Loucy (cell line): Measurements from ENCODE around the gene KRTAP9-7.
"Not testable (repeated sequence)": the region's sequence is repeated elsewhere in the genome, so short reads cannot be mapped to it uniquely, and the experiment has no call there.

ENCODE experiments used
- H2AFZ ChIP-seq: fragments of 200-600 bp; sonication (generic); 2 replicates; pipeline ENCODE4 v1.6.0; 2016; ENCODE audit warnings: antibody characterized with exemption, mild to moderate bottlenecking, low read length, moderate library complexity
- H3F3A ChIP-seq: fragments of 200-600 bp; 2 replicates; pipeline ENCODE4 v1.6.0; 2016; ENCODE audit warnings: antibody characterized with exemption, low read depth, mild to moderate bottlenecking
- H3K27me3 ChIP-seq: fragments of 200-600 bp; sonication (generic); 2 replicates; pipeline ENCODE4 v1.6.1; 2014; ENCODE audit warnings: low read length, mild to moderate bottlenecking; ENCODE audit not compliant: insufficient read depth, poor library complexity, severe bottlenecking
- H3K36me3 ChIP-seq: fragments of 200-600 bp; sonication (generic); 2 replicates; pipeline ENCODE4 v1.6.1; 2016; ENCODE audit warnings: low read length; ENCODE audit not compliant: insufficient read depth
- H3K4me1 ChIP-seq: fragments of 200-600 bp; sonication (generic); 2 replicates; pipeline ENCODE4 v1.5.1; 2014; ENCODE audit warnings: low read length, mild to moderate bottlenecking; ENCODE audit not compliant: insufficient read depth, poor library complexity, severe bottlenecking
- H3K4me2 ChIP-seq: fragments of 200-600 bp; sonication (generic); 2 replicates; pipeline ENCODE4 v1.6.0; 2014; ENCODE audit warnings: antibody characterized with exemption, low read length, low read depth, mild to moderate bottlenecking; ENCODE audit not compliant: poor library complexity, severe bottlenecking
- H3K4me3 ChIP-seq: fragments of 200-600 bp; sonication (generic); 2 replicates; pipeline ENCODE4 v1.5.1; 2014; ENCODE audit warnings: low read length, mild to moderate bottlenecking, mixed read lengths; ENCODE audit not compliant: poor library complexity, severe bottlenecking
- H3K79me2 ChIP-seq: fragments of 200-600 bp; sonication (generic); 2 replicates; pipeline ENCODE4 v1.6.1; 2014; ENCODE audit warnings: low read length; ENCODE audit not compliant: insufficient read depth
- H3K9ac ChIP-seq: fragments of 200-600 bp; sonication (generic); 2 replicates; pipeline ENCODE4 v1.6.0; 2014; ENCODE audit warnings: mild to moderate bottlenecking, low read depth, low read length, moderate library complexity; ENCODE audit not compliant: poor library complexity, severe bottlenecking
- H3K9me2 ChIP-seq: fragments of 200-600 bp; sonication (generic); replicated peaks from 2 replicates; pipeline ENCODE4 v1.6.1; 2016; ENCODE audit warnings: low read depth, low read length, mixed read lengths
- H3K9me3 ChIP-seq: fragments of 200-600 bp; sonication (generic); 2 replicates; pipeline ENCODE4 v1.6.1; 2014; ENCODE audit warnings: mild to moderate bottlenecking, antibody characterized with exemption, low read length, low read depth; ENCODE audit not compliant: insufficient read depth
- H4K20me1 ChIP-seq: fragments of 200-600 bp; sonication (generic); 2 replicates; pipeline ENCODE4 v1.6.0; 2014; ENCODE audit warnings: antibody characterized with exemption, low read length, mild to moderate bottlenecking; ENCODE audit not compliant: insufficient read depth, poor library complexity, severe bottlenecking
- CTCF ChIP-seq: fragments of 200-600 bp; sonication (generic); conservative IDR thresholded peaks from 2 replicates; pipeline ENCODE4 v1.5.1; 2014; ENCODE audit warnings: mild to moderate bottlenecking, antibody characterized with exemption, low read length
- EZH2phosphoT487 ChIP-seq: fragments of 200-600 bp; IDR thresholded peaks from 2 replicates; pipeline ENCODE4 v1.6.1; 2018; ENCODE audit warnings: antibody characterized with exemption, mild to moderate bottlenecking, moderate library complexity, borderline replicate concordance

KRTAP9-7 gene

DNA sequence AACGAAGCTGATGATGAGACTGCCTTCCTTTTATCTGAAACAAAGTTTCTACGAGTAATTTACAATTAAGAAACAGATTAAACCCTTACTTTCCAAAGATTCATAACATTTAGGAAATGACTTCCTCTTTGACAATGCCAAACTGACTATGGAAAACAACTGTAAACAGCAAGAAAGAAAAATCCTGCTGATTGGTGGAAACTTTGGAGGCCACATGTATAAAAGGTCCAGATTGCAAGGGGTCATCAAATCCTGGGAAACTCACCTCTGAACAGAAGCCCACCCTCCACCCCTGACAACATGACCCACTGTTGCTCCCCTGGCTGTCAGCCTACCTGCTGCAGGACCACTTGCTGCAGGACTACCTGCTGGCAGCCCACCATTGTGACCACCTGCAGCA is 10.4 kb upstream of the KRTAP9-7 start, which contains the start of gene KRTAP9-6:
TSS of gene KRTAP9-6 (plus strand) at position 301 of the 400 bp plus-strand sequence. CDS start at position 301, 0 bp downstream.
- Histone ChIP-seq H3K4me1 (no peaks in the 10 kb centered on the region), H4K20me1 (no peaks in the 10 kb centered on the region), H3K27me3 (no peaks in the 10 kb centered on the region), H3K36me3 (no peaks in the 10 kb centered on the region), H3K4me3 (no peak within 1 kb of the TSS), H3K4me2 (no peak within 1 kb of the TSS), H3K9me2 (no peaks in the 10 kb centered on the region), H3F3A (no peaks in the 10 kb centered on the region), H3K79me2 (no peaks in the 10 kb centered on the region), H2AFZ (no peak within 1 kb of the TSS), H3K9ac (no peak within 1 kb of the TSS), H3K9me3 (no peaks in the 10 kb centered on the region)
- TF ChIP-seq EZH2phosphoT487, result no peak
- no peak for TF ChIP-seq CTCF

DNA sequence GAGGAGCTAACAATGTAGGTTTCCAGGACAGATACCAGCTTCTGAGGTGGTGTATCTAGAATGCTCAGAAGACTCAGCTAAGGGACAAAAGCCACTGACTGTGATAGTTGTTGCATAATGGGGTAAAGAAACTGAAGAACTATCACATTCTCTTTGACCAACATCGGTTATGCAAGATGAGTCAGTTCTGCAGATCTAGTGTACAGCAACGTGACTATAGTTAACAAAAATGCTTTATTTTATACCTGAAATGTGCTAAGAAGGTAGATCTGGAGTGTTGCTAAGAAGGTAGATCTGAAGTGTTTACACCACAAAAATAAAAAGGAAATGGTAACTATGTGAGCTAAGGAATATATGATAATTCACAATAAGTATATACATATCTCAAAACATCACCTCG is 7.8 kb upstream of the KRTAP9-7 start:
- Histone ChIP-seq H4K20me1 (no peaks in the 10 kb centered on the region), H3K4me2 (no peak overlapping the region), H3K27me3 (no peaks in the 10 kb centered on the region), H3F3A (no peaks in the 10 kb centered on the region), H3K9ac (no peak overlapping the region), H3K9me2 (no peaks in the 10 kb centered on the region), H3K36me3 (no peaks in the 10 kb centered on the region), H3K9me3 (no peaks in the 10 kb centered on the region), H2AFZ (no peak overlapping the region), H3K4me1 (no peaks in the 10 kb centered on the region), H3K79me2 (no peaks in the 10 kb centered on the region), H3K4me3 (no peak overlapping the region)
- TF ChIP-seq CTCF (no peak), EZH2phosphoT487 (no peak)

DNA sequence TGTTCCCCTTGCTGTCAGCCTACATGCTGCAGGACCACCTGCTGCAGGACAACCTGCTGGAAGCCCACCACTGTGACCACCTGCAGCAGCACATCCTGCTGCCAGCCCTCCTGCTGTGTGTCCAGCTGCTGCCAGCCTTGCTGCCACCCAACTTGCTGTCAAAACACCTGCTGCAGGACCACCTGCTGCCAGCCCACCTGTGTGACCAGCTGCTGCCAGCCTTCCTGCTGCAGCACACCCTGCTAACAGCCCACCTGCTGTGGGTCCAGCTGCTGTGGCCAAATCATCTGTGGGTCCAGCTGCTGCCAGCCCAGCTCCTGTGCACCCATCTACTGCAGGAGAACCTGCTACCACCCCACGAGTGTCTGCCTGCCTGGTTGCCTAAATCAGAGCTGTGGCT is 4.2 kb upstream of the KRTAP9-7 start:
- not testable (repeated sequence) for H4K20me1 ChIP-seq, H3K9me2 ChIP-seq, H3K9ac ChIP-seq, H2AFZ ChIP-seq, H3K27me3 ChIP-seq, H3K4me2 ChIP-seq, H3K36me3 ChIP-seq, H3F3A ChIP-seq, H3K4me3 ChIP-seq, H3K4me1 ChIP-seq, H3K9me3 ChIP-seq, H3K79me2 ChIP-seq

DNA sequence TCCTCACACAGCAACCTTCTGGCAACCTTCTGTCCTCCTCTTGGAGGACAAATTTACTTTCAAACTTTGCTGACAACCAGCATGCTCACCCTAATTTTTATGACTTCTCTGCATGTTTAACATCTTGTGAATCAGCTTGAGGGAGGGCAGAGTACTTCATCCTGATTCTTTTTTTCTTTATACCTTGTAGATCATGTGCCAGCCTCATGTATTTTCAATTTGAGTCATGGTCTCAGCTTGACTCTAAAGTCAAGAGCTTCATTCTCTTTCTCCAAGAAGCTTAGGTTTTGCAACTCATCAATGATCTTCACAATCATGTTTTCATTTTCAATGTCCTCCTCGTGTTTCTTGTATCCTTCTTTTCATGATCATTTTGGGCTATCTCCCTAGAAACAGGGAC is 3.6 kb upstream of the KRTAP9-7 start:
- no peaks in the 10 kb centered on the region for H3K27me3 ChIP-seq
- no peaks in the 10 kb centered on the region for H3K9me2 ChIP-seq

More for the DNA sequence above, 3.6 kb upstream of the KRTAP9-7 start:
- Histone ChIP-seq H3K4me2 (no peak overlapping the region), H3K9me3 (no peaks in the 10 kb centered on the region), H3K4me3 (no peak overlapping the region), H3K4me1 (no peaks in the 10 kb centered on the region), H2AFZ (no peak overlapping the region), H4K20me1 (no peaks in the 10 kb centered on the region), H3K36me3 (no peaks in the 10 kb centered on the region), H3K79me2 (no peaks in the 10 kb centered on the region), H3K9ac (no peak overlapping the region), H3F3A (no peaks in the 10 kb centered on the region)
- TF ChIP-seq CTCF, result no peak
- no peak for TF ChIP-seq EZH2phosphoT487
